Astrocyte of the cerebellum (primary cell): ENCODE data around the gene EYS.
"Not testable (repeated sequence)": the region's sequence is repeated elsewhere in the genome, so short reads cannot be mapped to it uniquely, and the experiment has no call there.

ENCODE experiments used
- DNase-seq: peaks from one replicate; pipeline ENCODE4 v3.0.0-alpha.2; 2011; ENCODE audit warnings: low read depth
- H3K4me3 ChIP-seq: 2 replicates; pipeline ENCODE4 v1.5.1; 2011; ENCODE audit warnings: mild to moderate bottlenecking, low read depth, low read length, moderate library complexity
- in situ Hi-C: cut with HindIII; loops from 2 replicates; pipeline ENCODE4 v1.10.0; 2017; ENCODE audit warnings: low sequenced_read_pairs
- TF ChIP-seq, protein P1 (sequence below): IDR thresholded peaks from 2 replicates; pipeline ENCODE4 v1.5.1; 2012; ENCODE audit warnings: low read length, low read depth, moderate library complexity, mild to moderate bottlenecking; ENCODE audit errors: missing control alignments

EYS gene

GRCh38 chr6:63935732-63936131 lies 1771.3 kb downstream of the EYS start:
- in situ Hi-C loops = no loop called here
- TF ChIP-seq, protein P1, sequence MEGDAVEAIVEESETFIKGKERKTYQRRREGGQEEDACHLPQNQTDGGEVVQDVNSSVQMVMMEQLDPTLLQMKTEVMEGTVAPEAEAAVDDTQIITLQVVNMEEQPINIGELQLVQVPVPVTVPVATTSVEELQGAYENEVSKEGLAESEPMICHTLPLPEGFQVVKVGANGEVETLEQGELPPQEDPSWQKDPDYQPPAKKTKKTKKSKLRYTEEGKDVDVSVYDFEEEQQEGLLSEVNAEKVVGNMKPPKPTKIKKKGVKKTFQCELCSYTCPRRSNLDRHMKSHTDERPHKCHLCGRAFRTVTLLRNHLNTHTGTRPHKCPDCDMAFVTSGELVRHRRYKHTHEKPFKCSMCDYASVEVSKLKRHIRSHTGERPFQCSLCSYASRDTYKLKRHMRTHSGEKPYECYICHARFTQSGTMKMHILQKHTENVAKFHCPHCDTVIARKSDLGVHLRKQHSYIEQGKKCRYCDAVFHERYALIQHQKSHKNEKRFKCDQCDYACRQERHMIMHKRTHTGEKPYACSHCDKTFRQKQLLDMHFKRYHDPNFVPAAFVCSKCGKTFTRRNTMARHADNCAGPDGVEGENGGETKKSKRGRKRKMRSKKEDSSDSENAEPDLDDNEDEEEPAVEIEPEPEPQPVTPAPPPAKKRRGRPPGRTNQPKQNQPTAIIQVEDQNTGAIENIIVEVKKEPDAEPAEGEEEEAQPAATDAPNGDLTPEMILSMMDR = no peak
- no peak overlapping the region for H3K4me3 ChIP-seq
- no peak for DNase-seq

DNA sequence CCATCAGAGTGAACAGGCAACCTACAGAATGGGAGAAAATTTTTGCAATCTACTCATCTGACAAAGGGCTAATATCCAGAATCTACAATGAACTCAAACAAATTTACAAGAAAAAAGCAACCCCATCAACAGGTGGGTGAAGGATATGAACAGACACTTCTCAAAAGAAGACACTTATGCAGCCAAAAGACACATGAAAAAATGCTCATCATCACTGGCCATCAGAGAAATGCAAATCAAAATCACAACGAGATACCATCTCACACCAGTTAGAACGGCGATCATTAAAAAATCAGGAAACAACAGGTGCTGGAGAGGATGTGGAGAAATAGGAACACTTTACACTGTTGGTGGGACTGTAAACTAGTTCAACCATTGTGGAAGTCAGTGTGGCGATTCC lies 1773.1 kb downstream of the EYS start:
- DNase-seq, in situ Hi-C loops, H3K4me3 ChIP-seq: not testable (repeated sequence)

GRCh38 chr6:63930848-63931247 lies 1776.2 kb downstream of the EYS start:
- no peak overlapping the region for H3K4me3 ChIP-seq
- TF ChIP-seq, protein P1 = no peak
- DNase-seq = no peak
- in situ Hi-C loops = no loop called here

DNA sequence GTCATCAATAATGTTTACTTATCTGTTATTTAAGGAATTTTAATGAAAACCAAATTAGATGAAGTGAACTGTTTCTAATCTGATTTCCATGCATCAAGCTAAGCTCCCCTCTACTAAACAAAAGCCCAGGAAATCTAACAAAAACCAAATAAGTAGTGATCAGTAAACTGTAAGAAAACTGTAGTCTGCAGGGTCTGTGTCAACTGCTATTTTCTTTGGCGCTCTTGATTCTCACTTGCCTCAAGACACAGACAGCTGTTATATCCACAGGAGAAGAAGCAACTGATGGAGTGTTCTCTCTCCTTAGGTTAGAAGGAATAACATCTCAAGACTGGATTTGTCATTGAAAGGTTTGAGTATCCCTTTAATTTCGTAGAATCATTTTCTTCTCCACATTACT lies 1777.9 kb downstream of the EYS start:
- H3K4me3 ChIP-seq = no peak overlapping the region
- TF ChIP-seq, protein P1 = no peak
- in situ Hi-C loops = no loop called here
- DNase-seq = no peak

DNA sequence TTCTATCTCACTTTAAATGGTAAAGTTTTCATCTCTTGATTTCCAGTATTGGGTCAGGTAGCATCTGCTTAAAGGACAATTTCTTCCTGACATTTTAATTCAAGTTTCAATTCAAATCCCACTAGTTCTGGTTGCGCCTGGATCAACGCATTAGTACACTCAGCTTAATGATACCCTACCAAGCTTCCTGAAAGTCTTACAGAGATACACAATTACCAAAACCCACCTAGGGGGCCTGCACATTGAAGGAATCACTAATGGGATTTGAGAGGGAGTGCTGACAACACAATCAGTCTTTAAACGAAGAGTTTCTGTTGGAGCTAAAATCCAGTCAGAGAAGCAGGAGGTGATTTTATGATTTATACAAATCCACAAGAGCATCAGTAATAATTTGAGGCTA lies 1778.4 kb downstream of the EYS start:
- TF ChIP-seq, protein P1 = no peak
- in situ Hi-C loops = no loop called here
- DNase-seq = no peak
- no peak overlapping the region for H3K4me3 ChIP-seq

DNA sequence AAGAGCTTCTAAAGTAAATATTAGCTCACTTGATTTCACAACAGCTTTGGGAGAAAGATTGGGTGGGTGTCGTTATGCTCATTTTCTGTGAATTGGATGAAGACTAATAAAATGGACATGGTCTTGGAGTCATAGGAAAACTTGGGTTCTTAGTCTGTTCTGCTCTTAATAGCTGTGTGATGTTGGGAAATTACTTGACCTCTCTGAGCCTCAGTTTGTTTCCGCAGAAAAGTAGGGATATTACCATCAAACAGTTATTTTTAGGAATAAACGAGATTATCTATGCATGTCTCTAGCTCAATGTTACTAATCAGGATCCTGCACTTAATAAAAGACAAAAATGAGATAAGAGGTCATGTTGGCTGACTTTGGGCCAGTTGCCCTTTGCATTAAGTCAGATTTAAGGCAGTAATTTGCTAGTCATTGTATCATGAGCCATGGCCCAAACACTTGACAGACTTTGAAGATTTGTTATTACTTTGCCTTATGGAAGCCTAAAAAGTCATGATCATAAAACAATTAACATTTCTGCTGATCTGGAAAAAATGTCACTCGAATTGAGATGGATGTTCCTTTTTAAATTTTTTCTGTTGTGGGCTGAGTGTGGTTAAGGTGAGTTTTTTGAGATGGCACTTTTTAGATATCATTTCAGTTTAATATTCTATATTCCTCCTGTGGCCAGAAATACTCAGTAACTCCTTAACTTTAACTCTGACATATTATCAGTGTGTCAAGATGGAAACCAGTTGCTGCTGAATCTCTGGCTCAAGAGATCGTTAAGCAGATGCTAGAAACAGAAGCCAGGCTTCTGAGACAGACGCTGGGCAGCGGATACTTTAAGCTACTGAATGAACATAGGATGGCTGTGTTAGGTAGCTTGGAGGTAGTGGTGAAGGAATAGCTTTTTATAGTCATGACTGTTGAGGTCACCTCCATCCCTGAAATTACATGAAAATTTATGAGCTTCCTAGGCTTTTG lies 1779.8 kb downstream of the EYS start:
- in situ Hi-C loops = no loop called here
- no peak for DNase-seq
- TF ChIP-seq, protein P1 = no peak
- H3K4me3 ChIP-seq = no peak overlapping the region

- TF ChIP-seq, protein P1 = no peak
- in situ Hi-C loops = no loop called here
- no peak for DNase-seq
- no peak overlapping the region for H3K4me3 ChIP-seq
Observed at GRCh38 chr6:63926258-63926780, 1780.7 kb downstream of the EYS start.
